ENCODE results near the gene ZSCAN12. TPM values are rescaled to one million over a fixed set of nuclear protein-coding genes. Genes with fewer than 3 reads are reported as not detected.

Gene ZSCAN12
- polyA plus RNA-seq, 1 donor (not counting 4 experiments of a cell fraction or from before 2014, with no cell fraction given): 4.0 TPM

DNA sequence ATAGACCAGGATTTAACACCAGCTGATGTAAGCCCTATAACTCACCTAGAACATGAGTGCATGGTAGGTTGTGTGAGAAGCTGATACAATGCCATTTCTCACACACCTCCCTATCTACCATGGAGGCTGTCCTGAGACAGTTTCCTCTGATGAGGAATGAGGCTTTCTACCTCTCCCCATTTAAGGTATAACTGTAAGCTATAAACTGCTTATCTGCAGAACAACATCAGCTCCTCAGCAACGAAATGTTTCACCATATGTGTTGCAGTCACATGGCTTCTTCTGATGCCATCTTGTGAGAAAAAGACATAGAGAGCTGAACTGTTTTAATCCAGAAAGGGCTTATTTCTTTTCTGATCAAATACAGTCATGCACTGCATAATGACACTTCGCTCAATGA, 29.1 kb downstream of the ZSCAN12 start:
- DNase-seq (ENCODE audit: low read depth, low spot score) (no peak), FAIRE-seq (no peak)
- H3K9me3 ChIP-seq (ENCODE audit: control insufficient read depth, low read depth, low read length): no peaks in the 10 kb centered on the region
- H3K79me2 ChIP-seq (ENCODE audit: control insufficient read depth, insufficient read depth, low read length): no peaks in the 10 kb centered on the region
- no peak overlapping the region for H3K4me3 ChIP-seq (ENCODE audit: control insufficient read depth in 2 of 3, extremely low read depth in 1 of 3, insufficient read depth in 2 of 3, low read depth in 1 of 3, low read length in 3 of 3)
- H4K20me1 ChIP-seq (ENCODE audit: control insufficient read depth, extremely low read depth, insufficient read depth, low read length): no peaks in the 10 kb centered on the region
- H3K27me3 ChIP-seq (ENCODE audit: control insufficient read depth, extremely low read depth, insufficient read depth, low read length): no peaks in the 10 kb centered on the region
- H3K36me3 ChIP-seq (ENCODE audit: control insufficient read depth in 2 of 2, extremely low read depth in 1 of 2, insufficient read depth in 2 of 2, low read length in 2 of 2): peaks cover 4 to 5% of the 10 kb centered on the region in 2 experiments
- dilution Hi-C loops (cut with MboI; ENCODE audit: extremely low pct_ligation_motif_present, low sequenced_read_pairs): no loop called here
- H3K4me1 ChIP-seq (ENCODE audit: control insufficient read depth, extremely low read depth, insufficient read depth, low read length): no peaks in the 10 kb centered on the region
- H2AFZ ChIP-seq (ENCODE audit: control insufficient read depth, low read length): no peak overlapping the region
- H3K4me2 ChIP-seq (ENCODE audit: control insufficient read depth, extremely low read depth, insufficient read depth, low read depth, low read length): no peak overlapping the region
- H3K9ac ChIP-seq (ENCODE audit: control insufficient read depth, extremely low read depth, insufficient read depth, low read length): no peak overlapping the region
- H3K9me1 ChIP-seq (ENCODE audit: control insufficient read depth, extremely low read depth, insufficient read depth, low read length): no peaks in the 10 kb centered on the region
- no peak for TF ChIP-seq EZH2 (IDR thresholded peaks at IDR 0.05; ENCODE audit: low read length)
- TF ChIP-seq, protein P1, sequence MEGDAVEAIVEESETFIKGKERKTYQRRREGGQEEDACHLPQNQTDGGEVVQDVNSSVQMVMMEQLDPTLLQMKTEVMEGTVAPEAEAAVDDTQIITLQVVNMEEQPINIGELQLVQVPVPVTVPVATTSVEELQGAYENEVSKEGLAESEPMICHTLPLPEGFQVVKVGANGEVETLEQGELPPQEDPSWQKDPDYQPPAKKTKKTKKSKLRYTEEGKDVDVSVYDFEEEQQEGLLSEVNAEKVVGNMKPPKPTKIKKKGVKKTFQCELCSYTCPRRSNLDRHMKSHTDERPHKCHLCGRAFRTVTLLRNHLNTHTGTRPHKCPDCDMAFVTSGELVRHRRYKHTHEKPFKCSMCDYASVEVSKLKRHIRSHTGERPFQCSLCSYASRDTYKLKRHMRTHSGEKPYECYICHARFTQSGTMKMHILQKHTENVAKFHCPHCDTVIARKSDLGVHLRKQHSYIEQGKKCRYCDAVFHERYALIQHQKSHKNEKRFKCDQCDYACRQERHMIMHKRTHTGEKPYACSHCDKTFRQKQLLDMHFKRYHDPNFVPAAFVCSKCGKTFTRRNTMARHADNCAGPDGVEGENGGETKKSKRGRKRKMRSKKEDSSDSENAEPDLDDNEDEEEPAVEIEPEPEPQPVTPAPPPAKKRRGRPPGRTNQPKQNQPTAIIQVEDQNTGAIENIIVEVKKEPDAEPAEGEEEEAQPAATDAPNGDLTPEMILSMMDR (optimal IDR thresholded peaks at IDR 0.05 in 1 of 3, IDR thresholded peaks at IDR 0.05 in 1 of 3, conservative IDR thresholded peaks at IDR 0.05 in 1 of 3; ENCODE audit: extremely low read depth in 1 of 3, insufficient read depth in 2 of 3, low read length in 3 of 3): no peak
- no peak overlapping the region for H3K27ac ChIP-seq (ENCODE audit: control insufficient read depth, insufficient read depth, low read length)

- dilution Hi-C loops (cut with MboI; ENCODE audit: extremely low pct_ligation_motif_present, low sequenced_read_pairs): no loop called here
Measured at GRCh38 chr6:28369463-28369862, 30.1 kb downstream of the ZSCAN12 start.

More at GRCh38 chr6:28369463-28369862, 30.1 kb downstream of the ZSCAN12 start:
- Histone ChIP-seq H3K36me3 (ENCODE audit: control insufficient read depth in 2 of 2, extremely low read depth in 1 of 2, insufficient read depth in 2 of 2, low read length in 2 of 2) (peaks cover 6 to 9% of the 10 kb centered on the region in 2 experiments), H3K27me3 (ENCODE audit: control insufficient read depth, extremely low read depth, insufficient read depth, low read length) (no peaks in the 10 kb centered on the region), H3K9me1 (ENCODE audit: control insufficient read depth, extremely low read depth, insufficient read depth, low read length) (no peaks in the 10 kb centered on the region), H3K9ac (ENCODE audit: control insufficient read depth, extremely low read depth, insufficient read depth, low read length) (no peak overlapping the region), H2AFZ (ENCODE audit: control insufficient read depth, low read length) (no peak overlapping the region), H3K9me3 (ENCODE audit: control insufficient read depth, low read depth, low read length) (no peaks in the 10 kb centered on the region), H3K4me2 (ENCODE audit: control insufficient read depth, extremely low read depth, insufficient read depth, low read depth, low read length) (no peak overlapping the region), H3K4me3 (ENCODE audit: control insufficient read depth in 2 of 3, extremely low read depth in 1 of 3, insufficient read depth in 2 of 3, low read depth in 1 of 3, low read length in 3 of 3) (no peak overlapping the region), H4K20me1 (ENCODE audit: control insufficient read depth, extremely low read depth, insufficient read depth, low read length) (no peaks in the 10 kb centered on the region), H3K27ac (ENCODE audit: control insufficient read depth, insufficient read depth, low read length) (no peak overlapping the region), H3K79me2 (ENCODE audit: control insufficient read depth, insufficient read depth, low read length) (no peaks in the 10 kb centered on the region), H3K4me1 (ENCODE audit: control insufficient read depth, extremely low read depth, insufficient read depth, low read length) (no peaks in the 10 kb centered on the region)
- TF ChIP-seq, protein P1 (optimal IDR thresholded peaks at IDR 0.05 in 1 of 3, IDR thresholded peaks at IDR 0.05 in 1 of 3, conservative IDR thresholded peaks at IDR 0.05 in 1 of 3; ENCODE audit: extremely low read depth in 1 of 3, insufficient read depth in 2 of 3, low read length in 3 of 3): no peak
- TF ChIP-seq EZH2 (IDR thresholded peaks at IDR 0.05; ENCODE audit: low read length): no peak
- FAIRE-seq (no peak), DNase-seq (ENCODE audit: low read depth, low spot score) (no peak)

Measured in keratinocyte (primary cell).